B cell (primary cell): ENCODE measurements around the gene VPS8. TPM values are rescaled to one million over a fixed set of nuclear protein-coding genes. Genes with fewer than 3 reads are reported as not detected.

ENCODE experiments used
- ATAC-seq: fragments of 200-7000 bp; cut with Tn5 transposase; one replicate; pipeline ENCODE4 v1.10.0; 2021; ENCODE audit warnings: low read depth, mild to moderate bottlenecking, moderate number of reproducible peaks, moderate library complexity
- CTCF ChIA-PET: fragments of 350-600 bp; sonication (Branson Sonifier 250); formaldehyde crosslinking; loops from one replicate; lab custom pipeline; 2021; ENCODE audit warnings: antibody characterized with exemption, inconsistent platforms; lab: Charles Lee
- POLR2A ChIA-PET: fragments of 350-600 bp; sonication (Branson Sonifier 250); formaldehyde crosslinking; loops from one replicate; lab custom pipeline; 2021; ENCODE audit warnings: antibody characterized with exemption; lab: Charles Lee
- DNase-seq: peaks from one replicate; pipeline ENCODE4 v3.0.0; 2013
- H2AFZ ChIP-seq: 2 replicates; pipeline ENCODE4 v1.6.1; 2012; ENCODE audit warnings: mild to moderate bottlenecking, low read depth, low read length; ENCODE audit not compliant: insufficient read depth, poor library complexity, severe bottlenecking
- H3K27ac ChIP-seq, 2 donors: 1 replicate in 1 of 2; 2 replicates in 1 of 2; pipeline ENCODE4 v1.5.1; 2012 to 2013; ENCODE audit warnings: low read length in 2 of 2, mild to moderate bottlenecking in 2 of 2, moderate library complexity in 1 of 2
- H3K27me3 ChIP-seq, 4 experiments: fragments of 200-600 bp in 1 of 4; sonication (generic) in 1 of 4; replicated peaks in 1 of 4; 1 replicate in 2 of 4; 2 replicates in 2 of 4; pipeline versions ENCODE4 v1.6.1 to v1.7.0; 2013 to 2016; ENCODE audit warnings: low read length in 3 of 4, mild to moderate bottlenecking in 2 of 4, mixed read lengths in 1 of 4, moderate library complexity in 1 of 4; ENCODE audit not compliant: insufficient read depth in 4 of 4, control insufficient read depth in 3 of 4; ENCODE audit errors: control extremely low read depth in 1 of 4
- H3K36me3 ChIP-seq, 2 experiments: replicated peaks in 1 of 2; 1 replicate in 1 of 2; 2 replicates in 1 of 2; pipeline versions ENCODE4 v1.6.1 to v1.7.1; 2013; ENCODE audit warnings: low read length in 1 of 2; ENCODE audit not compliant: insufficient read depth in 2 of 2, control insufficient read depth in 1 of 2; ENCODE audit errors: control extremely low read depth in 1 of 2, extremely low read depth in 1 of 2
- H3K4me1 ChIP-seq, 2 donors: fragments of 200-600 bp in 1 of 2; sonication (generic) in 1 of 2; 1 replicate in 1 of 2; 2 replicates in 1 of 2; pipeline versions ENCODE4 v1.5.1 to v1.6.1; 2013 to 2017; ENCODE audit warnings: low read length in 2 of 2; ENCODE audit not compliant: control insufficient read depth in 2 of 2, insufficient read depth in 2 of 2
- H3K4me2 ChIP-seq: replicated peaks from 2 replicates; pipeline ENCODE3; 2012; ENCODE audit warnings: mild to moderate bottlenecking, low read depth, low read length; ENCODE audit not compliant: poor library complexity, severe bottlenecking
- H3K4me3 ChIP-seq, 5 experiments: fragments of 200-600 bp in 1 of 5; sonication (generic) in 1 of 5; 1 replicate in 3 of 5; 2 replicates in 2 of 5; pipeline versions ENCODE4 v1.5.1 to v1.7.0; 2011 to 2016; ENCODE audit warnings: low read length in 4 of 5, mild to moderate bottlenecking in 4 of 5, low read depth in 2 of 5, control low read depth in 1 of 5, moderate library complexity in 1 of 5; ENCODE audit not compliant: insufficient read depth in 1 of 5; ENCODE audit errors: control extremely low read depth in 1 of 5, extremely low read depth in 1 of 5
- H3K79me2 ChIP-seq: fragments of 200-600 bp; sonication (generic); one replicate; pipeline ENCODE4 v1.6.0; 2016; ENCODE audit warnings: low read length; ENCODE audit not compliant: control insufficient read depth, insufficient read depth
- H3K9ac ChIP-seq: fragments of 200-600 bp; sonication (generic); 2 replicates; pipeline ENCODE4 v1.6.1; 2017; ENCODE audit warnings: mild to moderate bottlenecking, low read length, moderate library complexity
- H3K9me3 ChIP-seq, 3 donors: one replicate each; pipeline versions ENCODE4 v1.6.1 to v1.7.1; 2013; ENCODE audit warnings: low read length in 2 of 3; ENCODE audit not compliant: control insufficient read depth in 2 of 3, insufficient read depth in 1 of 3; ENCODE audit errors: control extremely low read depth in 1 of 3
- H4K20me1 ChIP-seq: 2 replicates; pipeline ENCODE4 v1.6.0; 2012; ENCODE audit warnings: mild to moderate bottlenecking, low read length; ENCODE audit not compliant: insufficient read depth, control insufficient read depth, poor library complexity, severe bottlenecking
- H3K27ac Mint-ChIP-seq: one replicate; pipeline ENCODE4 v1.8.0; 2021; ENCODE audit warnings: mixed read lengths
- H3K27me3 Mint-ChIP-seq: one replicate; pipeline ENCODE4 v1.8.0; 2021; ENCODE audit warnings: mixed read lengths
- H3K4me1 Mint-ChIP-seq: one replicate; pipeline ENCODE4 v1.8.0; 2021; ENCODE audit warnings: mixed read lengths
- H3K4me3 Mint-ChIP-seq: one replicate; pipeline ENCODE4 v1.8.0; 2021; ENCODE audit warnings: mixed read lengths
- H3K9me3 Mint-ChIP-seq: one replicate; pipeline ENCODE4 v1.8.0; 2022; ENCODE audit warnings: mixed read lengths; ENCODE audit not compliant: insufficient read depth
- CTCF ChIP-seq: fragments of 200-600 bp; IDR thresholded peaks from one replicate; pipeline ENCODE4 v1.8.0; 2022; ENCODE audit warnings: antibody characterized with exemption, mild to moderate bottlenecking
- EZH2 ChIP-seq: IDR thresholded peaks from 2 replicates; pipeline ENCODE4 v1.6.1; 2012; ENCODE audit warnings: borderline replicate concordance, low read depth, mild to moderate bottlenecking, moderate library complexity, low read length; ENCODE audit not compliant: insufficient read depth, poor library complexity, severe bottlenecking
- WGBS: methylation state at CpG from one replicate; pipeline ENCODE4 v1.1.5; 2013; ENCODE audit warnings: missing lambda C conversion rate; ENCODE audit not compliant: insufficient coverage; 5-methylcytosine and 5-hydroxymethylcytosine counted together
- intact Hi-C: fragments of 100-400 bp; cut with micrococcal nuclease; formaldehyde crosslinking; loops from one replicate; pipeline ENCODE4 v1.10.0; 2022
- polyA plus RNA-seq: library from polyadenylated mRNA; depleted of rRNA; stranded (reverse); fragments of >200 nt; gene quantifications from 2 replicates; pipeline ENCODE4 v1.2.3, GENCODE V29; 2012
- total RNA-seq, 2 donors: library from RNA; stranded (reverse); fragments of 120-200 nt in 1 of 2; gene quantifications; 1 replicate in 1 of 2; 2 replicates in 1 of 2; pipeline versions ENCODE4 v1.2.3 to v1.2.4, GENCODE V29; 2013 to 2022

VPS8 gene
- total and polyA plus RNA-seq, 2 donors (not counting 1 experiment from before 2014, with no cell fraction given) = 18.3 to 95.6 TPM

DNA sequence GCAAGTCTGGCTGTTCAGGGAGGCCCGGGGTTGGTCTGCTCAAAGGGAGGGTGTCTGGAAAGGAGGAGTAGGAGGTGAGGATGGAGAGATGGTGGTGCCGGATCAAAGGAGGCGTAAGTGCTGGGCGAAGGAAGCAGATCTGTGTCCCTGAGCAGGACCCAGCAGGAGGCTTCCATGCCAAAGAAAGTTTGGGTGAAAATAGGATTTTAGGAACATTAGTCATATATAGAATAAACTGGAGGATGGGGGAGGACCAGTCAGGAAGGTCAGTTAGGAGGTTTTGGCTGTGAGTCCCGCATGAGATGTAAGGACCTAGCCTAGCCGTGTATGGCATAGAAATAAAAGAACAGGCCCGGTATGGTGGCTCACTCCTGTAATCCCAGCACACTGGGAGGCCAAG lies 28.6 kb upstream of the VPS8 start:
- POLR2A ChIA-PET = no interaction called here
- no peak overlapping the region for H3K4me2 ChIP-seq
- H3K9ac ChIP-seq = no peak overlapping the region
- H4K20me1 ChIP-seq = no peaks in the 10 kb centered on the region
- no peak for DNase-seq
- H3K27me3 ChIP-seq = peaks cover 0 to 15% (median 1%) of the 10 kb centered on the region in 4 experiments
- Mint-ChIP-seq H3K27ac (no peak overlapping the region), H3K4me3 (no peak overlapping the region), H3K4me1 (peaks cover 19% of the 10 kb centered on the region), H3K9me3 (no peaks in the 10 kb centered on the region), H3K27me3 (peaks cover 38% of the 10 kb centered on the region)
- H3K4me1 ChIP-seq = peaks cover 15 to 23% of the 10 kb centered on the region in 2 donors
- intact Hi-C loops = no loop called here
- no peak for ATAC-seq
- TF ChIP-seq EZH2 = no peak
- no peak for TF ChIP-seq CTCF
- no peak overlapping the region for H3K4me3 ChIP-seq
- H3K79me2 ChIP-seq = no peaks in the 10 kb centered on the region
- H3K36me3 ChIP-seq = no peaks in the 10 kb centered on the region
- WGBS = 96% methylated on average over 7 of the region's 7 CpGs
- no peaks in the 10 kb centered on the region for H3K9me3 ChIP-seq
- CTCF ChIA-PET = no interaction called here
- H3K27ac ChIP-seq = no peak overlapping the region
- no peak overlapping the region for H2AFZ ChIP-seq

GRCh38 chr3:184784731-184785500 lies 27.1 kb upstream of the VPS8 start:
- TF ChIP-seq EZH2 (no peak), CTCF (no peak)
- Mint-ChIP-seq H3K9me3 (no peaks in the 10 kb centered on the region), H3K27ac (no peak overlapping the region), H3K4me3 (no peak overlapping the region), H3K27me3 (peaks cover 28% of the 10 kb centered on the region), H3K4me1 (peaks cover 19% of the 10 kb centered on the region)
- Histone ChIP-seq H3K4me3 (no peak overlapping the region), H3K79me2 (no peaks in the 10 kb centered on the region), H3K4me2 (peak overlapping the region; percentile 16), H3K27ac (no peak overlapping the region), H3K27me3 (peaks cover 0 to 6% (median 1%) of the 10 kb centered on the region in 4 experiments), H2AFZ (no peak overlapping the region), H3K36me3 (no peaks in the 10 kb centered on the region), H4K20me1 (no peaks in the 10 kb centered on the region), H3K4me1 (peaks cover 15 to 23% of the 10 kb centered on the region in 2 donors), H3K9ac (peak overlapping the region; percentile 6), H3K9me3 (no peaks in the 10 kb centered on the region)
- WGBS = 3% methylated on average over 6 of the region's 13 CpGs
- ATAC-seq (no peak), DNase-seq (no peak)
- CTCF ChIA-PET = interaction anchor here (0.9 to 1.6 kb wide), 4 partner anchors 62 to 413 kb away, joined by 3 to 4 read pairs (median 3); no protein-coding TSS in a partner anchor
- intact Hi-C loops = no loop called here
- POLR2A ChIA-PET = no interaction called here
